ENCODE data around the gene STAG2.

- TF ChIP-seq CTCF (IDR thresholded peaks at IDR 0.05 in 4 of 5, conservative IDR thresholded peaks at IDR 0.05 in 1 of 5) (no peak), POLR2A (IDR thresholded peaks at IDR 0.05) (no peak)
These were observed 31.8 kb downstream of the STAG2 start for GRCh38 chrX:123993326-123993725.

All from gastrocnemius medialis (tissue), 4 donors.